IPS DF 6.9 (cell line): ENCODE results near the gene UTS2B.
"Not testable (repeated sequence)": the region's sequence is repeated elsewhere in the genome, so short reads cannot be mapped to it uniquely, and the experiment has no call there.

Experiments
- DNase-seq: peaks from one replicate; pipeline ENCODE4 v3.0.0-alpha.2; 2013; ENCODE audit warnings: low read depth, low spot score
- H3K27ac ChIP-seq: one replicate; pipeline ENCODE4 v1.5.1; 2013; ENCODE audit warnings: low read length, control low read depth
- H3K27me3 ChIP-seq: 2 replicates; pipeline ENCODE4 v1.6.1; 2013; ENCODE audit warnings: mild to moderate bottlenecking, low read length; ENCODE audit not compliant: control insufficient read depth, insufficient read depth
- H3K36me3 ChIP-seq: 2 replicates; pipeline ENCODE4 v1.6.1; 2013; ENCODE audit warnings: low read length; ENCODE audit not compliant: control insufficient read depth, insufficient read depth
- H3K4me1 ChIP-seq: 2 replicates; pipeline ENCODE4 v1.6.1; 2013; ENCODE audit warnings: low read length; ENCODE audit not compliant: control insufficient read depth, insufficient read depth
- H3K4me3 ChIP-seq: 2 replicates; pipeline ENCODE4 v1.5.1; 2013; ENCODE audit warnings: mild to moderate bottlenecking, low read length
- H3K9me3 ChIP-seq: 2 replicates; pipeline ENCODE4 v1.6.1; 2013; ENCODE audit warnings: low read length, inconsistent platforms; ENCODE audit not compliant: control insufficient read depth, insufficient read depth
- WGBS: extraction: QIAGEN DNeasy Blood & Tissue Kit; methylation state at CpG from one replicate; pipeline ENCODE4 v1.1.7; 2013; ENCODE audit warnings: mixed read lengths, missing lambda C conversion rate; ENCODE audit not compliant: insufficient read length, insufficient coverage; 5-methylcytosine and 5-hydroxymethylcytosine counted together

The UTS2B gene

GRCh38 chr3:191282251-191283185 is 47.8 kb downstream of the UTS2B start:
- H3K27me3 ChIP-seq: no peaks in the 10 kb centered on the region
- no CpG with 5 or more reads among the region's 4 CpGs for WGBS
- no peak overlapping the region for H3K4me3 ChIP-seq
- no peak overlapping the region for H3K27ac ChIP-seq
- H3K9me3 ChIP-seq: no peaks in the 10 kb centered on the region
- H3K4me1 ChIP-seq: no peaks in the 10 kb centered on the region
- no peaks in the 10 kb centered on the region for H3K36me3 ChIP-seq
- DNase-seq: no peak

- DNase-seq: no peak
- no peaks in the 10 kb centered on the region for H3K27me3 ChIP-seq
- H3K36me3 ChIP-seq: no peaks in the 10 kb centered on the region
- H3K4me1 ChIP-seq: no peaks in the 10 kb centered on the region
- no peak overlapping the region for H3K4me3 ChIP-seq
- no peak overlapping the region for H3K27ac ChIP-seq
- no peaks in the 10 kb centered on the region for H3K9me3 ChIP-seq
Measured at GRCh38 chr3:191280882-191281281, 49.4 kb downstream of the UTS2B start.

DNA sequence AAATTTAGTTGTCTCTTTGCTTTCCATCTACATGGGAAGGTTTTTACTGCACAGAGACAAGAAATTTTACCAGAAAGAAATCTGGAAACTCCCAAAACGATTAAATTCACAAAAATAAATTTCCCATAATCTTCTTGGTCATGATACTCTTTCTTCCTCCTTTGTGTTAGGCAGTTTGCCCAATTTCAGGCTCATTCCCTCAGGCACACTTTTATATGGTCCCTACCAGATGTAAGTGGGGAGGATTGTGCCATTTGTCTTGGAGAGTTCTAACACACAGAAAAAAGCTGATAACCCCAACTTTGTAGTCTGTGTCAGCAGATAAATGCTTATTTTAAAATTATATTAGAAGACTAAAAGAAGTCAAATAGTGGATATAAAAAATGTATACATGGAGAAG is 50.2 kb downstream of the UTS2B start:
- no peak overlapping the region for H3K4me3 ChIP-seq
- DNase-seq: no peak
- no CpG with 5 or more reads among the region's 1 CpG for WGBS
- H3K4me1 ChIP-seq: no peaks in the 10 kb centered on the region
- H3K27me3 ChIP-seq: no peaks in the 10 kb centered on the region
- no peaks in the 10 kb centered on the region for H3K36me3 ChIP-seq
- H3K27ac ChIP-seq: no peak overlapping the region
- H3K9me3 ChIP-seq: no peaks in the 10 kb centered on the region

- no peaks in the 10 kb centered on the region for H3K36me3 ChIP-seq
- no peaks in the 10 kb centered on the region for H3K27me3 ChIP-seq
- no peaks in the 10 kb centered on the region for H3K4me1 ChIP-seq
- no peak for DNase-seq
- no peaks in the 10 kb centered on the region for H3K9me3 ChIP-seq
- no peak overlapping the region for H3K27ac ChIP-seq
- no peak overlapping the region for H3K4me3 ChIP-seq
Measured at GRCh38 chr3:191275751-191276150, 54.6 kb downstream of the UTS2B start.

- H3K4me1 ChIP-seq, H3K27me3 ChIP-seq, DNase-seq, H3K36me3 ChIP-seq, H3K4me3 ChIP-seq, H3K27ac ChIP-seq, H3K9me3 ChIP-seq: not testable (repeated sequence)
- WGBS: no CpG with 5 or more reads among the region's 14 CpGs
Measured at GRCh38 chr3:191275244-191275643, 55.1 kb downstream of the UTS2B start.

- no peaks in the 10 kb centered on the region for H3K9me3 ChIP-seq
- WGBS: no CpG with 5 or more reads among the region's 5 CpGs
- no peak overlapping the region for H3K27ac ChIP-seq
- no peaks in the 10 kb centered on the region for H3K36me3 ChIP-seq
- no peak overlapping the region for H3K4me3 ChIP-seq
- no peak for DNase-seq
- no peaks in the 10 kb centered on the region for H3K4me1 ChIP-seq
- H3K27me3 ChIP-seq: no peaks in the 10 kb centered on the region
Measured at GRCh38 chr3:191269289-191270085, 60.8 kb downstream of the UTS2B start.

DNA sequence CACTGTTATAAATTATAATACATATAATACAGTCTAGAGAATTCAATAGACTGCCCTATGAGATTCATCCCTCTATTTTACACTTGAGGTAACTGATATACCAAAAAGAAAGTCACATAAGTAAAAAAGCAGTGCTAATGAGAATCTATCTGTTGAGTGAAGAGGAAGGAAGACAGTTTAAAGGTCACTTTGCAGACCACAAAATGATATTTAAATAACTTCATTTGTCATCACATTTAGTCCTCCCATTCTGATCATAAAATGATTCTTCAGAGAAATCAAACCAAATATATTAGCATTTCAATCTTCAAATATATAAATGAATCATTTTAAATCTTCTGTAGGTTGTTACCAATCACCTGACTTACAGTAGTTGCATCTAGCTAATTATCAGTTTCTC is 61.6 kb downstream of the UTS2B start:
- Histone ChIP-seq H3K4me1 (no peaks in the 10 kb centered on the region), H3K36me3 (no peaks in the 10 kb centered on the region), H3K4me3 (no peak overlapping the region), H3K9me3 (no peaks in the 10 kb centered on the region), H3K27ac (no peak overlapping the region), H3K27me3 (no peaks in the 10 kb centered on the region)
- DNase-seq: no peak

DNA sequence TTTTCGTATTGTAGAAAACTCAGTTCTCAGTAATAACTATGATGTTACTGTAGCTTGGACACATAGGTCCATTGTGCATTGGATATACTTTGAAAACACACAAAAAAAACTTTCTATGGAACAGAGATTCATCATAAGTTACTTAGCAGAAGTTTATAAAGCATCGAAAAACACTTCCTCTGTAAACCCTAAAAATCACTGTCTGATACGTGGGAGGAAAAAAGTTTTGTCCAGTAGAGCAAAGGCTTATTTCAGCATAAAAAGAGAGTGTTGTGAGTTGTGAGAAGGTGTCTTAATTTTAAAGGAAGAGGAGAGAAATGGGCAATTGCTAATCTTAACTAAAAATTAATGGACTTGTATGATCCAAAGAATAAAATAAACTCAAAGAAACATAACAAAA is 66.5 kb downstream of the UTS2B start:
- peaks cover 5% of the 10 kb centered on the region for H3K4me1 ChIP-seq
- no peaks in the 10 kb centered on the region for H3K27me3 ChIP-seq
- no peak for DNase-seq
- no peaks in the 10 kb centered on the region for H3K9me3 ChIP-seq
- H3K27ac ChIP-seq: no peak overlapping the region
- no CpG with 5 or more reads among the region's 3 CpGs for WGBS
- H3K4me3 ChIP-seq: no peak overlapping the region
- no peaks in the 10 kb centered on the region for H3K36me3 ChIP-seq

- Histone ChIP-seq H3K27me3 (no peaks in the 10 kb centered on the region), H3K4me1 (peaks cover 5% of the 10 kb centered on the region), H3K27ac (no peak overlapping the region), H3K9me3 (no peaks in the 10 kb centered on the region), H3K4me3 (no peak overlapping the region), H3K36me3 (no peaks in the 10 kb centered on the region)
- DNase-seq: no peak
Measured at GRCh38 chr3:191263365-191263764, 67.0 kb downstream of the UTS2B start.

GRCh38 chr3:191262650-191263049 is 67.7 kb downstream of the UTS2B start:
- no peaks in the 10 kb centered on the region for H3K9me3 ChIP-seq
- no peak for DNase-seq
- no peak overlapping the region for H3K27ac ChIP-seq
- no peaks in the 10 kb centered on the region for H3K27me3 ChIP-seq
- H3K36me3 ChIP-seq: no peaks in the 10 kb centered on the region
- WGBS: no CpG with 5 or more reads among the region's 1 CpG
- no peak overlapping the region for H3K4me3 ChIP-seq
- peaks cover 7% of the 10 kb centered on the region for H3K4me1 ChIP-seq

GRCh38 chr3:191261304-191261638 is 69.1 kb downstream of the UTS2B start:
- Histone ChIP-seq H3K36me3 (no peaks in the 10 kb centered on the region), H3K27ac (no peak overlapping the region)
- DNase-seq: no peak

More at GRCh38 chr3:191261304-191261638, 69.1 kb downstream of the UTS2B start:
- no peak overlapping the region for H3K4me3 ChIP-seq
- H3K4me1 ChIP-seq: peaks cover 10% of the 10 kb centered on the region
- no peaks in the 10 kb centered on the region for H3K27me3 ChIP-seq
- H3K9me3 ChIP-seq: no peaks in the 10 kb centered on the region
